C4-2B (cell line): ENCODE results near the gene AMZ1.

Experiments used
- ZFX ChIP-seq: fragments of 450-650 bp; IDR thresholded peaks from 2 replicates; pipeline ENCODE4 v1.6.1; 2017
- TF ChIP-seq, protein P1 (sequence below): fragments of 450-650 bp; conservative IDR thresholded peaks from 2 replicates; pipeline ENCODE4 v1.5.1; 2017; ENCODE audit warnings: mild to moderate bottlenecking

DNA sequence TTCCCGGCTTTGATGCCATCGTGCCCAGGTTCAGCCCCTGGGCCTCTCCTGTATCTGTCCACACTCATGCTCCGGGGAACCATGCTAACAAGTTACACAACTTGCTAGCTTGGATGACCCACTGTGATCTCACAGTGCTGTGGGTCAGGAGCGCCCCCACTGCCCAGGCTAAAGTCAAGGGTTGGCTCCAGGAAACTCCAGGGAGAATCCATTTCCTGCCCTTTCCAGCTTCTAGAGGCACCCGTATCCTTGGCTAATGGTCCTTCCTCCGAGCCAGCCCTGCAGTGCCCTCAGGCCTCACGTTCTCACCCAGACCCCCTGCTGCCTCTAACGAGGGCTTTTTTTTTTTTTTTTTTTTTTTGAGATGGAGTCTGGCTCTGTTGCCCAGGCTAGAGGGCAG, 19.5 kb downstream of the AMZ1 start:
- TF ChIP-seq, protein P1, sequence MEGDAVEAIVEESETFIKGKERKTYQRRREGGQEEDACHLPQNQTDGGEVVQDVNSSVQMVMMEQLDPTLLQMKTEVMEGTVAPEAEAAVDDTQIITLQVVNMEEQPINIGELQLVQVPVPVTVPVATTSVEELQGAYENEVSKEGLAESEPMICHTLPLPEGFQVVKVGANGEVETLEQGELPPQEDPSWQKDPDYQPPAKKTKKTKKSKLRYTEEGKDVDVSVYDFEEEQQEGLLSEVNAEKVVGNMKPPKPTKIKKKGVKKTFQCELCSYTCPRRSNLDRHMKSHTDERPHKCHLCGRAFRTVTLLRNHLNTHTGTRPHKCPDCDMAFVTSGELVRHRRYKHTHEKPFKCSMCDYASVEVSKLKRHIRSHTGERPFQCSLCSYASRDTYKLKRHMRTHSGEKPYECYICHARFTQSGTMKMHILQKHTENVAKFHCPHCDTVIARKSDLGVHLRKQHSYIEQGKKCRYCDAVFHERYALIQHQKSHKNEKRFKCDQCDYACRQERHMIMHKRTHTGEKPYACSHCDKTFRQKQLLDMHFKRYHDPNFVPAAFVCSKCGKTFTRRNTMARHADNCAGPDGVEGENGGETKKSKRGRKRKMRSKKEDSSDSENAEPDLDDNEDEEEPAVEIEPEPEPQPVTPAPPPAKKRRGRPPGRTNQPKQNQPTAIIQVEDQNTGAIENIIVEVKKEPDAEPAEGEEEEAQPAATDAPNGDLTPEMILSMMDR, result no peak
- TF ChIP-seq ZFX, result no peak
